KMS-11 (cell line): ENCODE results near the gene FGF9.

ENCODE experiments used
- H2AFZ ChIP-seq: fragments of 200-600 bp; sonication (generic); 2 replicates; pipeline ENCODE4 v1.6.1; 2016; ENCODE audit warnings: antibody characterized with exemption, mixed run types, low read depth
- H3K27ac ChIP-seq: fragments of 200-600 bp; sonication (generic); 2 replicates; pipeline ENCODE4 v1.6.1; 2016; ENCODE audit warnings: mild to moderate bottlenecking, mixed run types
- H3K27me3 ChIP-seq: fragments of 200-600 bp; sonication (generic); 2 replicates; pipeline ENCODE4 v1.6.1; 2017; ENCODE audit warnings: mild to moderate bottlenecking, low read depth, mixed run types, moderate library complexity; ENCODE audit not compliant: insufficient read depth
- H3K36me3 ChIP-seq: fragments of 200-600 bp; sonication (generic); 2 replicates; pipeline ENCODE4 v1.6.1; 2017; ENCODE audit warnings: mild to moderate bottlenecking, mixed run types; ENCODE audit not compliant: insufficient read depth
- H3K4me1 ChIP-seq: fragments of 200-600 bp; sonication (generic); 2 replicates; pipeline ENCODE4 v1.6.1; 2016; ENCODE audit warnings: mild to moderate bottlenecking, low read depth, mixed run types; ENCODE audit not compliant: poor library complexity, severe bottlenecking
- H3K4me2 ChIP-seq: fragments of 200-600 bp; sonication (generic); 2 replicates; pipeline ENCODE4 v1.7.0; 2016; ENCODE audit warnings: mild to moderate bottlenecking, mixed run types
- H3K4me3 ChIP-seq: fragments of 200-600 bp; sonication (generic); IDR thresholded peaks from 2 replicates; pipeline ENCODE4 v1.6.1; 2017; ENCODE audit warnings: low read depth, low read length, mixed read lengths; ENCODE audit not compliant: insufficient read depth
- H3K79me2 ChIP-seq: fragments of 200-600 bp; sonication (generic); 2 replicates; pipeline ENCODE4 v1.6.1; 2016; ENCODE audit warnings: low read depth, mixed run types; ENCODE audit not compliant: insufficient read depth
- H3K9ac ChIP-seq: fragments of 200-600 bp; sonication (generic); 2 replicates; pipeline ENCODE4 v1.6.1; 2016; ENCODE audit warnings: mild to moderate bottlenecking, mixed run types
- H4K20me1 ChIP-seq: fragments of 200-600 bp; sonication (generic); 2 replicates; pipeline ENCODE4 v1.6.1; 2016; ENCODE audit warnings: mild to moderate bottlenecking, mixed run types; ENCODE audit not compliant: insufficient read depth
- TF ChIP-seq, protein P1 (sequence below): fragments of 200-600 bp; sonication (generic); conservative IDR thresholded peaks from 2 replicates; pipeline ENCODE4 v1.6.1; 2017; ENCODE audit warnings: low read depth, mild to moderate bottlenecking, antibody characterized with exemption, low read length, moderate library complexity, mixed read lengths

The FGF9 gene

DNA sequence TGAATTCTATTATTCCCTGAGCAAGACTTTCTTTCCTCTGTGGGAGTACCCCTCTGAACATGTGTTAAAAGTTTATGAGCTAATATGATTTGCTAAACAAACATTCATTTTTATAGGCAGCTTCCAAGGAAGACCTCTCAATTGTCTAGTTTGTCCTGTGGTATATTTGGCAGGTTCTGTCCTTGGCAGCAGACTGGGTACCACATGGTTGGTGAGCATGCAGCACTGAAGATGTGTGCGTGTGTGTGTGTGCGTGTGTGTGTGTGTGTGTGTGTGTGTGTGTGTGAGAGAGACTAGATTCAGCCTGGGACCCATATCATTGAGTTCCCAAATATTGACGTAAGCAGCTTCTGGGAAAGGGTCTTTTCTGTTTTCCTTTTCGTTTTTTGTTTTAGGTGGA is 24.0 kb downstream of the FGF9 start:
- H3K4me2 ChIP-seq: no peak overlapping the region
- no peaks in the 10 kb centered on the region for H3K79me2 ChIP-seq
- H3K4me3 ChIP-seq: no peak overlapping the region
- H3K9ac ChIP-seq: no peak overlapping the region
- H3K27ac ChIP-seq: no peak overlapping the region
- TF ChIP-seq, protein P1, sequence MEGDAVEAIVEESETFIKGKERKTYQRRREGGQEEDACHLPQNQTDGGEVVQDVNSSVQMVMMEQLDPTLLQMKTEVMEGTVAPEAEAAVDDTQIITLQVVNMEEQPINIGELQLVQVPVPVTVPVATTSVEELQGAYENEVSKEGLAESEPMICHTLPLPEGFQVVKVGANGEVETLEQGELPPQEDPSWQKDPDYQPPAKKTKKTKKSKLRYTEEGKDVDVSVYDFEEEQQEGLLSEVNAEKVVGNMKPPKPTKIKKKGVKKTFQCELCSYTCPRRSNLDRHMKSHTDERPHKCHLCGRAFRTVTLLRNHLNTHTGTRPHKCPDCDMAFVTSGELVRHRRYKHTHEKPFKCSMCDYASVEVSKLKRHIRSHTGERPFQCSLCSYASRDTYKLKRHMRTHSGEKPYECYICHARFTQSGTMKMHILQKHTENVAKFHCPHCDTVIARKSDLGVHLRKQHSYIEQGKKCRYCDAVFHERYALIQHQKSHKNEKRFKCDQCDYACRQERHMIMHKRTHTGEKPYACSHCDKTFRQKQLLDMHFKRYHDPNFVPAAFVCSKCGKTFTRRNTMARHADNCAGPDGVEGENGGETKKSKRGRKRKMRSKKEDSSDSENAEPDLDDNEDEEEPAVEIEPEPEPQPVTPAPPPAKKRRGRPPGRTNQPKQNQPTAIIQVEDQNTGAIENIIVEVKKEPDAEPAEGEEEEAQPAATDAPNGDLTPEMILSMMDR: no peak
- no peaks in the 10 kb centered on the region for H3K36me3 ChIP-seq
- H4K20me1 ChIP-seq: no peaks in the 10 kb centered on the region
- no peaks in the 10 kb centered on the region for H3K4me1 ChIP-seq
- H3K27me3 ChIP-seq: no peaks in the 10 kb centered on the region
- no peak overlapping the region for H2AFZ ChIP-seq

DNA sequence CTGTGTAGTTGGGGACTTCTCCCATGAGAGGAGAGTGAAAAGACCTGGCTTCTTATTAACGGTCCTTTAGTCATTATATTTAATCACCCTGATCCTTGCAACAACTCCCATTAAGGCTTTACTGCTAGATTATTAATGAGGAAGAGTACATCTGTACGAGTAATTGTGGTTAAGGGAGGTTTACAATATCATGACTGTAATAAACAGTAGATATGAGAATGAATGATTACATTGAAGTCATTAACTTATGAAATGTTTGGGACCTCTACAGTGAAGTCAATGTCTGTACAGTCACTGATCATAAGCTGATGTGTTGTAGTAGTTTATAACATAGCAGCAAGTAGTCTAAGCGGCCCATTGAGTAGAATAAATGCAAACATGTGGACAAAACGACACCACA is 24.7 kb downstream of the FGF9 start:
- Histone ChIP-seq H3K9ac (no peak overlapping the region), H3K4me2 (no peak overlapping the region), H3K27ac (no peak overlapping the region), H2AFZ (no peak overlapping the region), H3K36me3 (no peaks in the 10 kb centered on the region), H3K79me2 (no peaks in the 10 kb centered on the region), H3K4me3 (no peak overlapping the region), H3K27me3 (no peaks in the 10 kb centered on the region), H4K20me1 (no peaks in the 10 kb centered on the region), H3K4me1 (no peaks in the 10 kb centered on the region)
- TF ChIP-seq, protein P1: no peak

DNA sequence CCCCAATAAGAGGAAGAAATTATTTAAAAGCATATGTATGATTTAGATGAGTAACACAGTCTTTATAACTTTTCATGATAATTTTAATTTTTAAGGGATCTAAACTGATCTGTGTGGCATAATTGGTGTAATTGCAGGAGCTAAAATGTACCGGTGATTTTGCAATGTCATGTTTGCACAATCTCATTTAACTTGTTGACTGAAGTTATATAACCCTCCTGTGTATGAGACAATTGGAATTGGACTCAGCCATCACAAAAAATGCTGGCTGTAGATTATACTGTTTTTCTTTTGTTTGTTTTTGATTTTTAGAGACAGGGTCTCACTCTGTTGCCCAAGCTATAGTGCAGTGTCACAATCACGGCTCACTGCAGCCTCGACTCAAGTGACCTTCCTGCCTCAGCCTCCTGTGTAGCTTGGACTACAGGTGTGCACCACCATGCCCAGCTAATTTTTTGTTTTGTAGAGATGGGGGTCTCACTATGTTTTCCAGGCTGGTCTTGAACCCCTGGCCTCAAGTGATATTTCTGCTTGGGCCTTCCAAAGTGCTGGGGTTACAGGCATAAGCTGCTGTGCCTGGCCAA is 26.1 kb downstream of the FGF9 start:
- no peak overlapping the region for H3K9ac ChIP-seq
- no peak overlapping the region for H3K27ac ChIP-seq
- TF ChIP-seq, protein P1: no peak
- no peaks in the 10 kb centered on the region for H3K79me2 ChIP-seq
- no peaks in the 10 kb centered on the region for H4K20me1 ChIP-seq
- no peak overlapping the region for H3K4me2 ChIP-seq
- H3K4me1 ChIP-seq: no peaks in the 10 kb centered on the region
- no peaks in the 10 kb centered on the region for H3K27me3 ChIP-seq
- no peaks in the 10 kb centered on the region for H3K36me3 ChIP-seq
- H2AFZ ChIP-seq: no peak overlapping the region
- no peak overlapping the region for H3K4me3 ChIP-seq

DNA sequence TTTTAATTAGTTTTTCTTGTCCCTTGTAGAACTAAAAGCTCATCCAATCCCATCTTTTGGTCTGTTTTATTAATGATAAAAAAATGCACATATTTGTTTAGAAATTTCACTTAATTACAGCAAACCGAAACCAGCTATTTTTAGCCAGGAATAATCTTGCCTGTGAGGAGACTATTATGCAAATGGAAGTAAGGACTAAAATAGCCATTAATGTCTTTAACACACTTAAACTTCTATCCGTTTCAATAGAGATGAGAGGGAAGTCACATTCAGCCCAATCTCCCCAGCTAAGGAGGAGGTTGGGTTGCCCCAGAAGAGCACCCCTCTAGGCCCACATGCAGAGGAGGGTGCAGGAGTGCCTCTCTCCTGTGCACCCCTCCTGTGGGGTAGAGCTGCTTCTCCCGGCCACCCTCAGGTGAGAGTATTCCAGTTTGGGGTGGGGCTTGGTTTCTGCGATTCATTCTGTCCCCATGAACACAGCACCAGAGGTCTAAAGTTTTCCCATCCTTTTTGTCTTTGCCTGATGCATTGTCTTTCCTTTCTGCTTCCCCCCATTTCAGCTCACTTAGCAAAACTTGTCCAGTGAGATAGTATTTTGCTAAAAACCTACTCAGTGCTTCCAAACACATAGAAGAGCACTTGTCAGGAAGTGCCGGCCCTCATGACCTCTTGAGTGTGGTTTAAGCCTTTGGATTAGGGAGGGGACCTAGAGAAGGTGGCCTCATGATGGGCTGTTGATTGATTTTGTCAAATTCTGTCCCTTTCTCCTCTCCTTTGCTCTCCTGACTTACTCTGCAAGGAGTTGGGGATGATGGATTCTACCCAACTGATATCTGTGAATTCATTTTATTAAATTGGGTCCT is 28.2 kb downstream of the FGF9 start:
- Histone ChIP-seq H2AFZ (no peak overlapping the region), H3K36me3 (no peaks in the 10 kb centered on the region), H3K27ac (no peak overlapping the region), H3K9ac (no peak overlapping the region), H3K79me2 (no peaks in the 10 kb centered on the region), H3K4me2 (no peak overlapping the region), H3K27me3 (no peaks in the 10 kb centered on the region), H4K20me1 (no peaks in the 10 kb centered on the region), H3K4me3 (no peak overlapping the region), H3K4me1 (no peaks in the 10 kb centered on the region)
- TF ChIP-seq, protein P1: no peak
